ENCODE measurements around the gene PITPNM1. TPM values are rescaled to one million over a fixed set of nuclear protein-coding genes. Genes with fewer than 3 reads are reported as not detected.
A peak's percentile ranks its signal among the peaks of the same experiment; 100 is the strongest.

PITPNM1 gene
- total and polyA plus RNA-seq, 12 donors, result 16.4 to 146 (median 53.3) TPM

GRCh38 chr11:67538306-67538705, 33.1 kb upstream of the PITPNM1 start:
- no peak for TF ChIP-seq CTCF (IDR thresholded peaks at IDR 0.05)
- TF ChIP-seq POLR2A (IDR thresholded peaks at IDR 0.05), result no peak
- no peak overlapping the region for H3K27ac ChIP-seq
- no peak for DNase-seq
- peaks cover 0 to 7% (median 0%) of the 10 kb centered on the region in 3 donors for H3K9me3 ChIP-seq (replicated peaks in 1 of 3)
- no peaks in the 10 kb centered on the region for H3K27me3 ChIP-seq
- WGBS, 4 donors, result 71 to 83% (median 77%) methylated on average over 6 of the region's 6 CpGs
- intact Hi-C loops (cut with DNase I), result no loop called here
- H3K4me1 ChIP-seq (replicated peaks in 1 of 2), result no peaks in the 10 kb centered on the region
- no peak overlapping the region for H3K4me3 ChIP-seq
- H3K36me3 ChIP-seq (replicated peaks in 1 of 2), result no peaks in the 10 kb centered on the region

DNA sequence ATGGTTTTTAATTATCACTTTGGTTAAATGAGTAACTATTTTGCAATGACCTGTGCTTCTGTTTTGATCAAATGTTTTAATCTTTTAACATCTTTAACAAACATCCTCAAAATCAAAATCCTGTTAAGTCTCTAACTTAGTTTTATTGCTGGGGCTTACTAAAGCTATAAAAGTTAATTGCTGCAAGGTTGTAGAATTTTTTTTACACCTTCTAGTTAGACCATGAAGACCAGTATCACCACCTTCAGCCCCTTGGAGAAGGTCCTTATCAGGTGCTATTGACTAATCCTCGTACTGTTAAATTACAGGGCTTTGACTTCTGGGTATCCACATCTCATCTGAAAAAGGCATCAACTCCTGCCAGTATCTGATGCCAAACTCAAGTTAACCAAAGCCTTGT, 30.4 kb upstream of the PITPNM1 start:
- Histone ChIP-seq H3K4me1 (replicated peaks in 1 of 2) (peaks cover 7% of the 10 kb centered on the region in 2 donors), H3K27ac (no peak overlapping the region), H3K27me3 (no peaks in the 10 kb centered on the region), H3K4me3 (no peak overlapping the region), H3K9me3 (replicated peaks in 1 of 3) (peaks cover 0 to 7% (median 0%) of the 10 kb centered on the region in 3 donors), H3K36me3 (replicated peaks in 1 of 2) (no peaks in the 10 kb centered on the region)
- no peak for DNase-seq
- 73 to 91% (median 85%) methylated on average over 1 of the region's 1 CpG for WGBS, 4 donors
- no peak for TF ChIP-seq POLR2A (IDR thresholded peaks at IDR 0.05)
- TF ChIP-seq CTCF (IDR thresholded peaks at IDR 0.05), result no peak
- intact Hi-C loops (cut with DNase I), result no loop called here

- TF ChIP-seq POLR2A (IDR thresholded peaks at IDR 0.05) (no peak), CTCF (IDR thresholded peaks at IDR 0.05) (no peak)
- Histone ChIP-seq H3K9me3 (replicated peaks in 1 of 3) (peaks cover 0 to 7% (median 0%) of the 10 kb centered on the region in 3 donors), H3K27ac (no peak overlapping the region), H3K36me3 (replicated peaks in 1 of 2) (no peaks in the 10 kb centered on the region), H3K4me3 (no peak overlapping the region), H3K27me3 (no peaks in the 10 kb centered on the region), H3K4me1 (replicated peaks in 1 of 2) (peaks cover 7% of the 10 kb centered on the region in 2 donors)
- intact Hi-C loops (cut with DNase I), result no loop called here
- no peak for DNase-seq
- WGBS, 4 donors, result 38 to 50% (median 43%) methylated on average over 4 of the region's 4 CpGs
Measured at GRCh38 chr11:67534070-67534679, 29.0 kb upstream of the PITPNM1 start.

DNA sequence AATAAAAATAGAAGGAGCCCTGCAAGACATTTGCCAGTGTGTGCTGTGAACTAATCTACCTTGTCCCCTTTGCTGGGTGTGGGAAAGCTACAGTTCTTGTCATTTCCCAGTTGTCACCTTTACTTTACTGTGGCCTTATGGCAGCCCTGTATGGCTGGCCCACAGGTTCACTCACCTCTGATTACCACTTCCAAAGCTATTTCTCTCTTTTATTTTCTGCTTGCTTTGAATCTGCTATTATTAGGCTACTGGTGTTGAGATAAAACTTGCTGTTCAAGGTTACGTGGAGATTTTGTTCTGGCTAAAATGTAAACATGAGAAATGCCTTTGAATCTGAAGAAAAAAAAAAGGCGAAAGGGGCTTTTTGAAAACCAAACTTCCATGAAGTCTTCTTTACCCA, 27.7 kb upstream of the PITPNM1 start:
- H3K9me3 ChIP-seq (replicated peaks in 1 of 3), result peaks cover 0 to 7% (median 0%) of the 10 kb centered on the region in 3 donors
- TF ChIP-seq CTCF (IDR thresholded peaks at IDR 0.05), result no peak
- TF ChIP-seq POLR2A (IDR thresholded peaks at IDR 0.05), result no peak
- whole genome bisulfite sequencing, 4 donors, result 56 to 68% (median 62%) methylated on average over 2 of the region's 2 CpGs

More for the DNA sequence above, 27.7 kb upstream of the PITPNM1 start:
- Histone ChIP-seq H3K4me3 (no peak overlapping the region), H3K4me1 (replicated peaks in 1 of 2) (peaks cover 7% of the 10 kb centered on the region in 2 donors), H3K27ac (peak overlapping the region in 1 of 5 donors; percentile 29), H3K27me3 (no peaks in the 10 kb centered on the region), H3K36me3 (replicated peaks in 1 of 2) (no peaks in the 10 kb centered on the region)
- no peak for DNase-seq
- intact Hi-C loops (cut with DNase I), result no loop called here

Measured in adrenal gland (tissue), 12 donors.